NCI-H2227 (cell line): ENCODE measurements around the gene SLC6A19.
"Not testable (repeated sequence)": the region's sequence is repeated elsewhere in the genome, so short reads cannot be mapped to it uniquely, and the experiment has no call there.

Source experiments
- DNase-seq: peaks from one replicate; lab custom pipeline; 2025; ENCODE audit not compliant: unreplicated experiment; lab: John Stamatoyannopoulos, UW

The SLC6A19 gene

DNA sequence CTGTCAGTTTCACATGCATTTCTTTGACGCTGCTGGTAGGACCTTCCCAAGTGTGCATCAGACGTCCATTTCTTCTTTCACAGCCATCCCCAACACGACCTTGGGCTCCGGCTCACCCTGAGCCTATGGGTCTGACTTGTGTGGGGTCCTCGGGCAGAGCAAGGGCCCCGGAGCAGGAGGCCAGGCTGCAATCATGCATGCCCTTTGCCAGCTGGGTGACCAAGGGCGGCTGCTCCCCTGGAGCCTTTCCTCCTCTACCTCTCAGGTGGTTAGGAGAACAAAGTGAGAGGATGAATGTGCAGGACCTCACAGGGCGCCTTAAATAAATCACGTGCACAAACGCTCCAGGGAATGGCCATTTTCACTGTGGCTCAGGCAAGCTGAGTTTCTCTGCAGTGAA, 60.2 kb downstream of the SLC6A19 start:
- no peak for DNase-seq

DNA sequence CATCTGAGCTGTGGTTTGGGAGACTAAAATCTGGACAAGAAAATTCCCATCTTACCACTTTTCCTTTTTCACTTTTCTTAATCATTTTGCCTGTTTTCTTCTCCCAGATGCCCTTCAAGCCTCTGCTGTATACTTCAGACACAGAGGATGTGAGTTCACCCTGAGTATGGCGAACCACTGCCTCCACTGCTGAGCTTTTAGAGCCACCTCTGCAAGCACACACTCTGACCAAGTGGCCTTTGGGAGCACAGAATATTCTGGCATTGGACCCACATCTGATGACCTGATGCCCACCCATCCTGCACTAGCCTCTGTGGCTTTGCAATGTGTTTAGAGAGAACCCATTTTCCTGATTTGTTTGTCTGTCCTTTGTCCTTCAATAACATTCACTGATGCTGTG, 61.0 kb downstream of the SLC6A19 start:
- peak; percentile 50 for DNase-seq

DNA sequence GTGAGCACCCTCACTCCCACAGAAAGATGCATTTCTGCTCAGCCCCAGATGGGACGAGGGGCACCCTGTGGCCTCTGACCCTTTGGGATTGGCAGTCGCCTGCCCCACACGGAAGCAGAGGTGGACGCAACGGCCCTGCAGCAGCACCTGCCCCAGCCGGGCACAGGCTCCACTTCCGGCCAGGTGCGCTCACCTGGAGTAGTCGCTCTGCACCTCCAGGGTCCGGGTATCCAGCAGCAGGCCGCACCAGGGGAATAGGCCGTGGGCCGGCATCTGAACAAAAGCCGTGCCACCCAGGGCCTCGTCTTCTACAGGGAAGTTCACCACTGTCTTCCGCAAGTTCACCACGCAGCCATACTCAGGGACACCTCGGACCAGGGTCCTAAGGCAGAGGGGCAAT, 62.8 kb downstream of the SLC6A19 start:
- DNase-seq = no peak

DNA sequence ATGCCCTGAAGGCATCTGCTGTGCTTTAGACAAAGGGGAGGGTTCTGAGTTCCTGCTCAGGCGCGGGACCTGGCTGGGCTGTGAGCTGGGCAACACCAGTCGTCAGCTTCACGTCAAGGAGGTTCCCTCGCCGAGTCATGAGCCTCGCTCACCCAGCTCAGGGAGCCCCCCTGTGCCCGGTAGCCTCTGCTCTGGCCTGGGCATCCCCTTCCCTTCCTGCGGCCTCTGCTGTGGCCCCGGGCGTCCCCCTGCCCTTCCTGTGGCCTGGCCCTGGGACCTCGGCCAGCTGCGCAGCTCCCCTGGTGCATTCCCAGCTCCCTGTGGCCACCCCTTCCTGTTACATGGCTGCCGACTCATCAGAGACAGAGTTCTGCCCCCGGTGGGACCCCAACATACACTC, 63.6 kb downstream of the SLC6A19 start:
- DNase-seq = no peak

DNA sequence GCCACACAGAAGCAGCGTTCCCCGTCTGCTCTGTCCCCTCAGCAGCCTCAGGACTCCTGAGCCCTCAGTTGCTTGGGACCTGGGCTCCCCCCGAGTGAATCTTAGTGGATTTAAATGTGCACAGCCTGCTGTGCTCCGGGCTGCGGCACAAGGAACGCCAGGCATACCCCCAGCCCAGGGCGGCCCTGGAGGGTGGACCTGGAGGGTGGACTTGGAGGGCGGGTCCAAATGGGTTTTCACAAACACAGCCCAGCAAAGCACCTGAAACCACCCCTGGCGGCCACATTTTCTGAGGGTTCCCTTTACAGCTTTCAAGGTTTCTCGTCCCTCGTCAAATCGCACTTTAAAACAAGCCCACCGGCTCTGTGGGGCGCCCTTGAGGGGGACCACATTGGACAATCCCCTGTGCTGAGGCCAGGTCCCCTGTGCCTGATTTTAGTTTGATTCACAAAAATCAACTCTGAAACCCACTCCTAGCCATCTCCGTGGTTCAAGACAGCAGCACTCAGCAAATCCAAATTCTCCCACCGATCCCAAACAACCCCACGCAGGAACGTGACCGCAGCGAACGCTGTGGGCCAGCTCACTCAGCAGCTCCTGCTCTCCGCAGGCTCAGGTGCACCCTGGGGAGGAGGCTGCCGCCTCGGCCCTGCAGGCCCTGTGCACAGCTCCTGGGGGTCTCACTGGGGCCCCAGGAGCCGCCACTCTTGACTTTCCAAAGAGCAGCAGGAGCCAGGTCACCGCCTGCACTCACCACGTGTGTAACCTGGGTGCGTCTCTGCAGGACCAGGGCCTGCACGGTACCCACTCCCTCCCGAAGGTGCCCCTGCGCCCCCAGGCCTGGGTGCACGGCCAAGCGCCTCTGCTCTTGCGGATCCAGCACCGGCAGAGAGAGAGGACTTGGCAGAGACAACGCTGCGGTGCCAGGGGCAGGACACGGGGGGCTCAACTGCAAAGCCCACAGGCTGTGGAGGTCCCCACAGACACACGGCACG, 64.4 kb downstream of the SLC6A19 start:
- no peak for DNase-seq

DNA sequence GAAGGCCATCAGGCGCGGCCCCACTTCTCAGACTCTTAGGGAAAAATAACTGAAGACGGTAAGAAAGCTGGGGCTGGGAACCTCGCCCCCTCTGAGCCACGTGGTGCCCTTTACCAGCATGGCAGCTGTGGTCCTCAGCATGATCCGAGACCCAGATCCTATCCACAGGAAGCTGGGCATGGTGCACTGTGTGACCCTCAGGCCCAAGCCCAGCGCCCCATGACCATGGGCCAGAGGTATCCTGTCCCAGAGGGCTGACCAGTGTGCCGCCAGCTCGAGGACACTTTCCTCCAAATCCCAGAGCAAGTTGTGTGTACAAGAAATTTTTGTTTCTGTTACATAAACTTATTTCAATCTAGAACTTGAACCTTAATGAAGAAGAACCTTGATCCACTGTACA, 65.4 kb downstream of the SLC6A19 start:
- no peak for DNase-seq

DNA sequence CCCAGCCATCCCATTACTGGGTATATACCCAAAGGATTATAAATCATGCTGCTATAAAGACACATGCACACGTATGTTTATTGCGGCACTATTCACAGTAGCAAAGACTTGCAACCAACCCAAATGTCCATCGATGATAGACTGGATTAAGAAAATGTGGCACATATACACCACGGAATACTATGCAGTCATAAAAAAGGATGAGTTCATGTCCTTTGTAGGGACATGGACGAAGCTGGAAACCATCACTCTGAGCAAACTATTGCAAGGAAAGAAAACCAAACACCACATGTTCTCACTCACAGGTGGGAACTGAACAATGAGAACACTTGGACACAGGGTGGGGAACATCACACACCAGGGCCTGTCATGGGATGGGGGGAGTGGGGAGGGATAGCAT, 66.1 kb downstream of the SLC6A19 start:
- not testable (repeated sequence) for DNase-seq

DNA sequence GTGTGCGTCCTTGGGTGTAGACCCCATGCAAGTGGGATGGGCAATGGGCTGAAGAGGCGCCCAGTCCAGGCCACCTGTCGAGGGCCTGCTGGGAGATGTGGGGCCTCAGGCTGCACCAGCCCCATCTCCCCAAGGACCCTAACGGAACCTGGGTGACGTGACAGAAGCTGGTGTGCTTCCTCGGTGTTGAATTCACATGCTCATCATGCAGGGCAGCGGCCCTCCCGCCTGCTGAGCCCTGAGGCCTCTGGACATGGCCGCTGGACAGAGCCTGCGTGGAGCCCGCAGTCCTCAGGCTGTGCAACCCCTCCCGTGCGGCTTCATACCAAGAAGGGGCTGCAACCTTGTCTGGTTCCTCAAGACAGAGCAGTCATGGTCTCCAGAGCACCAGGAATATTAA, 66.7 kb downstream of the SLC6A19 start:
- no peak for DNase-seq

DNA sequence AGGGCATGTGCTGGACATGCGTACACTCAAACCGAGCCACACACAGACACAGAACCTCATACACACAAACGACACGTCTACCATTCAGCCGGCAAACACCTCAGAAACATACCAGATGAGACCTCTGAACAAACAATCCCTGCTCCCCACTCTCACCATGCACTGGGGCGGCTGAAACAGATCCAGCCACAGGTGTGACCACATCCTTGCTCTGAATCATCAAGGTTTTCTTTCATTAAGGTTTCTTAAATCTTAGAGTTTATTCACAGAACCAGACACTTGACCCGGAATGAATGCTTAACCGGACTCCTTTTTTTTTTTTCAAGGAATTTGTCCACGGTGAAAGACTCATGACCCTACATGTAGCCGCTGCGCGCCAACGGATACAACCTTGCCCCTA, 67.3 kb downstream of the SLC6A19 start:
- DNase-seq = no peak

DNA sequence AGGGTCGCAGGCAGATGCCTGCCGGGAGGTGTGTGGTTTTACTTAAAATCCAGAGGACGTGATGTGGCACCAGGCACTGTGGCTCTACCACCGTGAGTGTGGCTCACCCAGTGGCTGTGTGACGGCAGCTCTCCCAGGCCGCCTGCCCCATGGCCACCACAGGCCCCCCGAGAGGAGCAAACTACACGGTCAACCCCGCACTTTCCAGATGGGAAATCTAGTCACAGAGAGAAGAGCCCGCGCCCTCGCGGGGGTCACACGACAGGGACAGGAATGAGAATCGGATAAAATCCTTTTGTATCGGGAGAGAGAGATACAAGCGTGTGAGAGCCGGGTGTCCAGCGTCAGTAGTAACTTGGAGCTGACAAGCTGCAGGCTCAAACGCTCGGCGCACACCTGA, 69.0 kb downstream of the SLC6A19 start:
- DNase-seq = no peak

DNA sequence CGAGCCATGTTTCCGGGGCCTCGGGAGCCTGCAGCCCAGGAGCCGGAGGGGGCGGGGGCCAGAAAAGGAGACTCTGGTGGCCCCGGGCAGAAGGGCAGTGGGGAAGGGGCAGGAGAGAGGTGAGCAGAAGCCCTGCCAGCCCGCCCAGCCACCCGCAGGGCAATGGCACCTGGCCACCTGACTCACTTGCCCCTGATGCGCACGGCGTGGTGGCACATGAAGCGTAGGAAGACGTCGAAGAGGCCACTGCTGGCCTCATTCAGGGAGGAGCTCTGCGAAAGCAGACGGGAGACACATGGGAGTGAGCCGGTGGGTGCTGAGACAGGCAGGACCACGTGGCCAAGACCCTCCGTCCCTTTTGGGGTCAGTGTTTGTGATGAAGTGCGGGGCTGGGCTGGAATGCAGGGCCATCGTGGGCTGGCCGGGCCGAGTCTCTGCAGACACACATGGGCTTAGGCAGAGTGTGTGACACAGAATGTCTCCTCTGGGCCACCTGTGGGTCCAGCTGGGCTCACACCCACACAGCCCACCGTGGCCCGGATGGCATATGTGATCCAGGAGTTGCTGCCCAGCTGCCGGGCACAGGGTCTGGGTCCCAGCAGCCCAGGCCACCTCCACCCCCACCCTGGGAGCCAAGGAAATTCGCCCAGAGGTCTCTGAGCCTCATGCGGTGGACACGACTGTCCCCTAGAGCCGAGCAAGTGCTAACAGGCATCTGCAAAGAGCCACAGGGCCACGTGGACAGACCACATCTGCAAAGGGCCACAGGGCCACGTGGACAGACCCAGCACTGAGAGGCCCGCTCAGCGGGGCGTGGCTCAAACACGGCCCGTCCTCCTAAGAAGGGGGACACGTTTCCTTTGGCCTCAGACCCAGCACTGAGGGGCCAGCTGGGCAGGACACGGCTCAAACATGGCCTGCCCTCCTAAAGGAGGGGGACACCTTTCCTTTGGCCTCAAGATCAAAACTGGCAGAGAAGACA, 69.8 kb downstream of the SLC6A19 start:
- DNase-seq = no peak

DNA sequence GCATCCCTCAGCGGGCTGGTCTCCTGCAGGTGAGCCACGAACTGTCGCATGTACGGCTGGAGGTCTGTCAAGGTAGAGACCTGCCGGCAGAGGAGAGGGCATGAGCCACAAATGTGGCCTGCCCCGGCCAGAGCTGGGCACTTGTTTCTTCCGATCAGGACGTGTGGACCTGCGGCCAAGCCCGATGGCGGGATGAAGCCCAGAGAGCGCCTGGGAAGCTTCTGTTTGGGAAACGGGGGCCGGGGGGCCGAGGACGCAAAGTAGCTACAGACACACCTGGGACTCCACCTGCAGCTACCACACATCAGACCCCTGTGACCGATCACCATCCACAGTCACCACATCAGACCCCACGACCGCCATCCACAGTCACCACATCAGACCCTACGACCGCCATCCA, 70.8 kb downstream of the SLC6A19 start:
- DNase-seq = no peak

DNA sequence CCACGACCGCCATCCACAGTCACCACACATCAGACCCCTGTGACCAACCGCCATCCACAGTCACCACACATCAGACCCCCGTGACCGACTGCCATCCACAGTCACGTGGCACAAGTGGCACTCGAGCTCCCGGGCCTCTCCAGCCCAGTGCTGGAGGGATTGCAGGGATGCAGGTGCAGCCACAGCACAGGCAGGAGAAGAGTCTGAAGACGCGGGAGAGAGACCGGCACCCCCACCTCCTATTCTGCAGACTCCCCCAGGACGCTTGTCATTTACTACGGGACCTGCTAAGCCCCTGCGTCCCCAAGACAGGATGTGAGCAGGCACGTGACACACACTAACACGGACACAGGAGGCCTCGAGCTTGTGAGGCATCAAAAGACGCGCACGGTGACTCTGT, 72.3 kb downstream of the SLC6A19 start:
- DNase-seq = no peak

DNA sequence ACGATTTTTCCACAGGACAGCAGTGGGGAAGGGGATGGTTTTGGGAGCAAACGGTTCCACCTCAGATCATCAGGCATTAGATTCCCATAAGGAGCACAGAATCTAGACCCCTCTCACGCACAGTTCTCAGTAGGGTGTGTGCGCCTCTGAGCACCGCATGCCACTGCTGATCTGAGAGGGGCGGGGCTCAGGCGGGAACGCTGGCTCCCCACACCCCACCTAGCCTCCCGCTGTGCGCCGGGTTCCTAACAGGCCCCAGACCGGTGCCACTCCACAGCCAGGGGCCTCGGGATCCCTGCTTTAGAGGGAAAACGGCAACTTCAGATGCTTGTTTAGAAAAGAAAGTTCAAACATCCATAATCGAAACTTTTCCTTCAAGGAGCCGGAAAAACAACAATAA, 73.1 kb downstream of the SLC6A19 start:
- no peak for DNase-seq
